HEK293 (cell line): ENCODE results near the gene L3MBTL4.

Source experiments
- OVOL3 ChIP-seq: fragments of 450-650 bp; formaldehyde crosslinking; IDR thresholded peaks from 2 replicates; pipeline ENCODE4 v1.5.1; 2016; ENCODE audit warnings: missing biosample characterization, missing genetic modification characterization
- YY1 ChIP-seq: fragments of 450-650 bp; formaldehyde crosslinking; IDR thresholded peaks from 2 replicates; pipeline ENCODE4 v1.5.1; 2018; ENCODE audit warnings: missing biosample characterization, missing genetic modification characterization
- ZNF157 ChIP-seq: fragments of 450-650 bp; formaldehyde crosslinking; IDR thresholded peaks from 2 replicates; pipeline ENCODE4 v1.5.1; 2016; ENCODE audit warnings: missing biosample characterization, missing genetic modification characterization
- ZNF24 ChIP-seq: fragments of 450-650 bp; formaldehyde crosslinking; IDR thresholded peaks from 2 replicates; pipeline ENCODE4 v1.5.1; 2016; ENCODE audit warnings: missing biosample characterization, missing genetic modification characterization
- ZNF274 ChIP-seq, 2 experiments: fragments of 200-500 bp in 1 of 2; fragments of 450-650 bp in 1 of 2; sonication (Bioruptor generic) in 1 of 2; formaldehyde crosslinking in 1 of 2; IDR thresholded peaks; 2 replicates each; pipeline versions ENCODE4 v1.5.1 to v1.6.1; 2014 to 2016; ENCODE audit warnings: borderline replicate concordance in 1 of 2, inconsistent platforms in 1 of 2, low read length in 1 of 2, missing biosample characterization in 1 of 2, missing genetic modification characterization in 1 of 2
- TF ChIP-seq, protein P1 (sequence below): fragments of 450-650 bp; formaldehyde crosslinking; IDR thresholded peaks from 2 replicates; pipeline ENCODE4 v1.5.1; 2016; ENCODE audit warnings: missing biosample characterization, missing genetic modification characterization
- TF ChIP-seq, protein P2 (sequence below): fragments of 450-650 bp; formaldehyde crosslinking; IDR thresholded peaks from 2 replicates; pipeline ENCODE4 v1.5.1; 2017; ENCODE audit warnings: missing biosample characterization, mild to moderate bottlenecking, missing genetic modification characterization, moderate library complexity
- TF ChIP-seq, protein P3 (sequence below): fragments of 450-650 bp; formaldehyde crosslinking; IDR thresholded peaks from 2 replicates; pipeline ENCODE4 v1.5.1; 2016; ENCODE audit warnings: missing biosample characterization, missing genetic modification characterization

DNA sequence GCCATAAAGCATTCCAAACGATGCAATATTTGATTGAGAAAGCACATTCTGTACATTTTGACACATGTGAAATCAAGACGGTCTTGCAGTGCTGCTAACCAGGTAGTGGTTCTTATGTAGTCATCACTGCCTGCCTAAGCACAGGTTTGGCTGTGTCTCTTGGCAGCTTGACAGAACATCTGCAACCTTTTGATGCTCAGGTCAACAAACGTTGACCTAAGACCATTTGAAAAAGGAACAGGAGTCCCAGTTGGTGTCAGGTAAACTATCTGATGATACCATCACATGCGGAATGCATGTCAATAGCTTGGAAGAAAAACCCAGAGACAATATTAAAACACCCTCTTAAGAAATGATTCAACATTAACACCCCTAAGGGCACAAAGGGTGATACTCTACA lies 80.7 kb downstream of the L3MBTL4 start:
- TF ChIP-seq ZNF274 (IDR thresholded peaks at IDR 0.05; ENCODE audit: low read length) (no peak), ZNF274 (tag by site-specific recombination; IDR thresholded peaks at IDR 0.05; ENCODE audit: borderline replicate concordance) (no peak), YY1 (tag by site-specific recombination) (no peak), OVOL3 (no peak), ZNF24 (tag by site-specific recombination) (no peak), ZNF157 (tag by site-specific recombination) (no peak)
- TF ChIP-seq, protein P1, sequence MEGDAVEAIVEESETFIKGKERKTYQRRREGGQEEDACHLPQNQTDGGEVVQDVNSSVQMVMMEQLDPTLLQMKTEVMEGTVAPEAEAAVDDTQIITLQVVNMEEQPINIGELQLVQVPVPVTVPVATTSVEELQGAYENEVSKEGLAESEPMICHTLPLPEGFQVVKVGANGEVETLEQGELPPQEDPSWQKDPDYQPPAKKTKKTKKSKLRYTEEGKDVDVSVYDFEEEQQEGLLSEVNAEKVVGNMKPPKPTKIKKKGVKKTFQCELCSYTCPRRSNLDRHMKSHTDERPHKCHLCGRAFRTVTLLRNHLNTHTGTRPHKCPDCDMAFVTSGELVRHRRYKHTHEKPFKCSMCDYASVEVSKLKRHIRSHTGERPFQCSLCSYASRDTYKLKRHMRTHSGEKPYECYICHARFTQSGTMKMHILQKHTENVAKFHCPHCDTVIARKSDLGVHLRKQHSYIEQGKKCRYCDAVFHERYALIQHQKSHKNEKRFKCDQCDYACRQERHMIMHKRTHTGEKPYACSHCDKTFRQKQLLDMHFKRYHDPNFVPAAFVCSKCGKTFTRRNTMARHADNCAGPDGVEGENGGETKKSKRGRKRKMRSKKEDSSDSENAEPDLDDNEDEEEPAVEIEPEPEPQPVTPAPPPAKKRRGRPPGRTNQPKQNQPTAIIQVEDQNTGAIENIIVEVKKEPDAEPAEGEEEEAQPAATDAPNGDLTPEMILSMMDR (tag by site-specific recombination) = no peak
- TF ChIP-seq, protein P2, sequence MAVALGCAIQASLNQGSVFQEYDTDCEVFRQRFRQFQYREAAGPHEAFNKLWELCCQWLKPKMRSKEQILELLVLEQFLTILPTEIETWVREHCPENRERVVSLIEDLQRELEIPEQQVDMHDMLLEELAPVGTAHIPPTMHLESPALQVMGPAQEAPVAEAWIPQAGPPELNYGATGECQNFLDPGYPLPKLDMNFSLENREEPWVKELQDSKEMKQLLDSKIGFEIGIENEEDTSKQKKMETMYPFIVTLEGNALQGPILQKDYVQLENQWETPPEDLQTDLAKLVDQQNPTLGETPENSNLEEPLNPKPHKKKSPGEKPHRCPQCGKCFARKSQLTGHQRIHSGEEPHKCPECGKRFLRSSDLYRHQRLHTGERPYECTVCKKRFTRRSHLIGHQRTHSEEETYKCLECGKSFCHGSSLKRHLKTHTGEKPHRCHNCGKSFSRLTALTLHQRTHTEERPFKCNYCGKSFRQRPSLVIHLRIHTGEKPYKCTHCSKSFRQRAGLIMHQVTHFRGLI (tag by site-specific recombination) = no peak
- TF ChIP-seq, protein P3, sequence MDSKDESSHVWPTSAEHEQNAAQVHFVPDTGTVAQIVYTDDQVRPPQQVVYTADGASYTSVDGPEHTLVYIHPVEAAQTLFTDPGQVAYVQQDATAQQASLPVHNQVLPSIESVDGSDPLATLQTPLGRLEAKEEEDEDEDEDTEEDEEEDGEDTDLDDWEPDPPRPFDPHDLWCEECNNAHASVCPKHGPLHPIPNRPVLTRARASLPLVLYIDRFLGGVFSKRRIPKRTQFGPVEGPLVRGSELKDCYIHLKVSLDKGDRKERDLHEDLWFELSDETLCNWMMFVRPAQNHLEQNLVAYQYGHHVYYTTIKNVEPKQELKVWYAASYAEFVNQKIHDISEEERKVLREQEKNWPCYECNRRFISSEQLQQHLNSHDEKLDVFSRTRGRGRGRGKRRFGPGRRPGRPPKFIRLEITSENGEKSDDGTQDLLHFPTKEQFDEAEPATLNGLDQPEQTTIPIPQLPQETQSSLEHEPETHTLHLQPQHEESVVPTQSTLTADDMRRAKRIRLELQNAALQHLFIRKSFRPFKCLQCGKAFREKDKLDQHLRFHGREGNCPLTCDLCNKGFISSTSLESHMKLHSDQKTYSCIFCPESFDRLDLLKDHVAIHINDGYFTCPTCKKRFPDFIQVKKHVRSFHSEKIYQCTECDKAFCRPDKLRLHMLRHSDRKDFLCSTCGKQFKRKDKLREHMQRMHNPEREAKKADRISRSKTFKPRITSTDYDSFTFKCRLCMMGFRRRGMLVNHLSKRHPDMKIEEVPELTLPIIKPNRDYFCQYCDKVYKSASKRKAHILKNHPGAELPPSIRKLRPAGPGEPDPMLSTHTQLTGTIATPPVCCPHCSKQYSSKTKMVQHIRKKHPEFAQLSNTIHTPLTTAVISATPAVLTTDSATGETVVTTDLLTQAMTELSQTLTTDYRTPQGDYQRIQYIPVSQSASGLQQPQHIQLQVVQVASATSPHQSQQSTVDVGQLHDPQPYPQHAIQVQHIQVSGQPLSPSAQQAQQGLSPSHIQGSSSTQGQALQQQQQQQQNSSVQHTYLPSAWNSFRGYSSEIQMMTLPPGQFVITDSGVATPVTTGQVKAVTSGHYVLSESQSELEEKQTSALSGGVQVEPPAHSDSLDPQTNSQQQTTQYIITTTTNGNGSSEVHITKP (tag by site-specific recombination) = no peak
